Activated naive CD4-positive, alpha-beta T cell treated with anti-CD3 and anti-CD28 coated beads, Interleukin-2, amount 50 U/mL, for 16 hours (primary cell): ENCODE data around the gene NRCAM.
"Not testable (repeated sequence)": the region's sequence is repeated elsewhere in the genome, so short reads cannot be mapped to it uniquely, and the experiment has no call there.

Experiments used
- DNase-seq: peaks from one replicate; pipeline ENCODE4 v3.0.0-alpha.2; 2020

NRCAM gene

DNA sequence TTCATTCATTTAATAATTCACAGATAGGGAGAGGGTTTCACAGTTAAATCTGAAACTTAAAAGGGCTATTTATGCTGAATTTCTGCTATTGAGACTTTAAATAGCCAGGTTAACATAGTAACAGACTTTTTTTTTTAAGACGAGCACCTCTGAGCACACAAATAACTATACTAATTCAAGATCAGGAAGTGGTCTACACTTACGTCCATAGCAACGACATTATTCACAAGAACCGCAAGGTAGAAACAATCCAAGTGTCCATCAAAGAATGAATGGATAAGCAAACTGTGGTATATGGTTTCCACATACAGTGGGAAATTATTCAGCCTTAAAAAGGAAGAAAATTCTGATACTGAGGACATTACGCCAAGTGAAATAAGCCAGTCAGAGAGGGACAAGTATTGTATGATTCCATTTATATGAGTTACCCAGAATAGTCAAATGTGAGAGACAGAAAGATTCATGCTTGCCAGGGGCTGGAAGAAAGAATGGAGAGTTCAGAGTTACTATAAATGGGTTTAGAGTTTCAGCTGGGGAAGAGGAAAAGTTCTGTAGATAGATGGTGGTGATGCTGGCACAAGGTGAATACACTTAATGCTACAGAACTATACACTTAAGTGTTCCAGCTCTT lies 185.7 kb downstream of the NRCAM start:
- DNase-seq: no peak

DNA sequence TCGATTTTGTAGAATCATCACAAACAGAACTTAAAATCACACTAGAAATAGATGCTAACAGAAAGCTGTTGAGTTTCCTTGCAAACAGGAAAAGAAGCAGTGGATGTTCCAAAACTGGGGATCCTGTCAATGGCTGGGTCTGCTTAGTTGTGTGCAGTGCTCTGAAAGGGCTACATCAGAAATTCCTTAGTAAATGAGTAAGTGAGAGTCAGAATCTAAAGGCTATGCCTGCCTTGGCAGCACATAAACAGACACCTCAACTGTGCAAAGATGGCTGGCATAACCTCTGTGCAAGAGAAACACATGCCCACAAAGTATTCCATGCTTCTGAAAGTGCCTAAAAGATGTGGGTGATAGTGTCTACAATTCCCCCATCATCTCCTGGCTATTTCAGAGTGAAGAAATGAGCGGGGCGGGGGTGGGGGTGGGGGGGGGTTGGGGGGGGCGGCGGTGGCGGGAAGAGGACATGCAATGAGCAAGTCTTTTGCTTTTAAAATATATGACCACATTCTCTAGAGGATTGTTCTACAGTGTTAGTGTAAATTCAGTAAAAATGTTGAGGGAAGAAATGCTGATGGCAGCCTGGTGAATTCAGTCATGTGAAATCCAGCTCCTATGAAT lies 187.9 kb downstream of the NRCAM start:
- DNase-seq: no peak

GRCh38 chr7:108267615-108268014 lies 188.6 kb downstream of the NRCAM start:
- no peak for DNase-seq

GRCh38 chr7:108266491-108266890 lies 189.7 kb downstream of the NRCAM start:
- DNase-seq: no peak

- no peak for DNase-seq
Measured at GRCh38 chr7:108266035-108266434, 190.2 kb downstream of the NRCAM start.

DNA sequence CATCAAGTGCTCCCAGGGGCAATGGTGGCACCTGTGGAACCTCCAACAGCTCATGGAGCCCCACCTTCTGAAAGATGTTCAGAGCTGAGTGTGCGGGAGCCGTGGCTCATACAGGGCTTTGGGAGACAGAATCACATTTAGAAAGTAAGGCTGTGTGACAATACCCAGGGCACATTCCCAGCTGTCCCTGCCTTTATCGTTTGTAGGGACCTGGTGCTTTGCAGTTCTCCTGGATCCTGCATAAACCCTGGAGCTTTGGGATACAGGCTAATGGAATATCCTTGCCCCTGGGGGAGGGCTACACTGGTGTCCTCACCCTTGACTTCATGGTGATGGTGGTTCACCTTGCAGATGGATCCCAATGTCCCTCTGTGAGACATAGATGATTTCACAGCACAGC lies 191.2 kb downstream of the NRCAM start:
- DNase-seq: no peak

GRCh38 chr7:108263425-108263824 lies 192.8 kb downstream of the NRCAM start:
- no peak for DNase-seq

DNA sequence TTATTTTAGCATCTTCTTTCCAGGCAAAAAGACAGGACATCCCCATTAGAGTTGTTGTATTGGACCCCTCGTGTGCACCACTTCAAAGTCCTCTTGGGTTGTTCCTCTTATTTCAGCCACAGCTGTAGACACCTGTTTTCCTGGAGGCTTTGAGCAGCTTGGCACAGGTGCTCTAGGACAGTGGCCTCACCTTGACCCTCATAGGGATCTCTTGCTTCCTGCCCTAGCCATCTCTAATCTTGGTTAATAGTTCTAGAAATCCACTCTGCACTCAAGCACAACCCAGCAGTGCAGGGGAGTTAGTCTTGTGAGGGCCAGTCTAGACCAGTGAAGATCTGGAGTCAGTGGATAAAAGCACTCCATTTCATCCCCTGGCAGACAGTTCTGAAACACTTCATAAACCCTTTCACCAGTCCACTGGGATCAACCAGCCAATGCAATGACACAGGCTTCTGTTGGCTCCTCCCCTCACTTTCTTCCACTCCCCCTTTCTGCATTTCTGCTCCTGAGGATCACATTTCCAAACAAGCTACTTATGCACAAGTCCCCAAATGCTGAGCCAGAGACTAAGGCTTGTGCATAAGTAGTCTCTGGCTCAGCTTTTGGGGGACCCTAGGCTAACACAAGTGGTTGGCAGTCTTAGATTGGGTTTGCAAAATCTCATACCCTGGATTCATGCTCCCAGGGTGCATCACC lies 194.5 kb downstream of the NRCAM start:
- DNase-seq: no peak

DNA sequence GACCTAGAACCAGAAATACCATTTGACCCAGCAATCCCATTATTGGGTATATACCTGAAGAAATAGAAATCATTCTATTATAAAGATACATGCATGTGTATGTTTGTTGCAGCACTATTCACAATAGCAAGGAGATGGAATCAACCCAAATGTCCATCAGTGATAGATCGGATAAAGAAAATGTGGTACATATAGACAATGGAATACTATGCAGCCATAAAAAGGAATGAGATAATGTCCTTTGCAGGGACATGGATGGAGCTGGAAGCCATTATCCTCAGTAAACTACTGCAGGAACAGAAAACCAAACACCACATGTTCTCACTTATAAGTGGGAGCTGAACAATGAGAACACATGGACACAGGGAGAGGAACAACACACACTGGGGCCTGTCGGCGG lies 196.8 kb downstream of the NRCAM start:
- not testable (repeated sequence) for DNase-seq

- no peak for DNase-seq
Measured at GRCh38 chr7:108257954-108258353, 198.3 kb downstream of the NRCAM start.

- DNase-seq: no peak
Measured at GRCh38 chr7:108254259-108254658, 202.0 kb downstream of the NRCAM start.

GRCh38 chr7:108253275-108254044 lies 202.8 kb downstream of the NRCAM start:
- DNase-seq: no peak

DNA sequence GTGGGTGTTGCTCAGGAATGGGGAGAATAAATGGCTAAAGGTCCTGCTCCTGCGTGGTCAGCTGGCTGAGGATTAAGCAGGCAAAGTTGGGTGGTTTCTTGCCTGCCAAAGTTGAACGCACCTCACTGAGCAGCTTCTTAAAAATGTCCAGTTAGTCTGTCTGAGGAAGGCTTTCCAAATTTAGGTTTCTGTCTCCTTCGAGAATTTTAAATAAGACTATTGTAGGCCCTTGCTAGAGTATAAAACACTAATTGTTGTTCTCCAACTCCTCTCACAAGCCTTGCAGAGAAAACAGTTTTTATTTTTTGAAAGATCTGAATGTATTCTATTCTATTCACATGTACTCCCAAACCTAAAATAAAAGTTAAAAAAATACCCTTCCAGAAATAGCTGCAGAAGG lies 204.1 kb downstream of the NRCAM start:
- no peak for DNase-seq

DNA sequence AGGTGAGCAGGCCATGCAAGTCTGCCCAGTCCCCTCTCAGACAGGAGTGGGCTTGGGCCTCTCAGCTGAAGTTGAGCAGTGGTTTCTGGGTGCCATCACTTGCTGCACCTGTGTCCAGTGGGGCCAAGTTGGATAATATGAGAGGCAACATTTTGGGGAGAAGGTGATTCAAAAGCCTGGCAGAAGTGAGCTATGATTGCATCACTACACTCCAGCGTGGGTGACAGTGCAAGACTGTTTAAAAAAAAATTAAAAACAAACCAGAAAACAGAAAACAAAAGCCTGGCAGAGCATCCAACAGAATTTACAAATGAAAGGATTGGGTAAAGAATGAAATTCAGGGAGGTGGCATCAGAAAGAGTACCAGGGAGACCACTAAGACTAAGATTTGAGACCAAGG lies 204.5 kb downstream of the NRCAM start:
- no peak for DNase-seq

DNA sequence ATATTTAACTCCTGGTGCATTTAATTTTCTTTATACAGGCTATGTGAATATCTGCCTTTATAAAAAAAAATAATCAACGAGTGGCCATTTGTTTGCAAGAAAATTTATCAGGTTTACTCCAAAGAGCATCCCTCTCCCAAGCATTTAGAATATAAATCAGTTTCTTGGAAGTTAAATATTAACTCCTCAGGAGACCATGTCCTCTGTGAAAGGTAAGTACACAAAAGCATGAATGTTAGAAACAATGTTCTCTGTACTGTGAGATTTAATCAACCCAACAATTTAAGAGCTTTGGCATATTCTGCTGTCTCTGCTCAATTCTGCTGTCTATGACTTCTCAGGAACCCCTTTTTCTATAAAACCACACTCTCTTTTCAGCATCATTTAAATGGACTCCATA lies 206.8 kb downstream of the NRCAM start:
- DNase-seq: no peak

- DNase-seq: no peak
Measured at GRCh38 chr7:108248821-108249220, 207.4 kb downstream of the NRCAM start.

- DNase-seq: no peak
Measured at GRCh38 chr7:108248418-108248817, 207.8 kb downstream of the NRCAM start.

DNA sequence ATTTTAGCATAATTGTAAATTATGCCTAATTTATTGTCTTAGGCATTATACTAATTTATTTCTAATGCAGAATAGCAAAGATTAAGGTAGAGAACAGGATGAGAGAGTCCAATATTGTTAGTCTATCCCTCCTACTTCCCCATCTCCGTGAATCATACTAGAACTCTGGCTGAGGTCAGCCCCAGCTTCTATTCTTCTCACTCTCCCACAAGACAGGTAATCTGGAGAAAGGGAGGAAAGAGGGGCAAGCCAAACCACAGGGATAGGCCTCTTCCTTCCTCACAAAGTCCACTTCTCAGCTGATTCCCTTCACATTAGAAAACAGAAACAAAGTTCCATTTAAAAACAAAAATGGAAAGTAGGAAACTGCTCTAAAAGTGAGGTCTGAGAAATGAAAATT lies 208.6 kb downstream of the NRCAM start:
- DNase-seq: no peak

- DNase-seq: no peak
Measured at GRCh38 chr7:108246227-108246837, 209.9 kb downstream of the NRCAM start.

GRCh38 chr7:108245523-108246226 lies 210.6 kb downstream of the NRCAM start:
- no peak for DNase-seq

GRCh38 chr7:108244110-108244509 lies 212.1 kb downstream of the NRCAM start:
- DNase-seq: no peak

DNA sequence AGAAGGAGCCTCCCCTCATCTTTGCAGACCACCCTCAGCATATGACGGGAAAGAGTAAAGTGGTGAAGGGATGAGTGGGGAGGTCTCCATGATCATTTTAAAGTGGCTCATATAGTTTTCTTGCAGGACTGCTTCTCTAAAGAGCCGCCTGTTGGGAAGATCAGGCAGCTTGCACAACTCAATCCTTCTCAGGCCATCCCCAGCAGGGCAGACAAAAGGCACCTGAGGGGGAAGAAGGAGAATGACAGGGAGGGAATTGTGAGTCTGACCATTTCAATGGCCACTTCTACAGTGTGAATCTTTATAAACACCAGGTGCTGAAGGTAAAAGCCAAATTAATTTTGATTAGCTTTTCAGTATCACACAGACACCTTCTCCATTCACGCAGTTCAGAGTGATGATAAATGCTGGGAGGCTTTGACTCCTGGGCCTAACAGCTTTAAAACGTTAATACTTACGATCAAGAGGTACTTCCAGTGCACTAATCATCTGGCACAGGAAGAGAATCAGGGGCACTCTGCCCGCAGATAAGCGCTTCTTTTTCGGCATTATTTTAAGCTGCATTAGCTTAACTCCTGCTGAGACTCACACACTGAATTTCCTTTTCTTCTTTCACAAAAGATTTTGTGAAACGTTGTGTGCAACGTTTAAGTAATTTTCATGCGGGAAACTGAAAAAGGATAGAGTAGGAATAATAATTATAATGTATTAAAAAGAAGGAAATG lies 216.6 kb downstream of the NRCAM start:
- no peak for DNase-seq
